Measurements from ENCODE around the gene RNF208.
"Not testable (repeated sequence)": the region's sequence is repeated elsewhere in the genome, so short reads cannot be mapped to it uniquely, and the experiment has no call there.

RNF208 gene

DNA sequence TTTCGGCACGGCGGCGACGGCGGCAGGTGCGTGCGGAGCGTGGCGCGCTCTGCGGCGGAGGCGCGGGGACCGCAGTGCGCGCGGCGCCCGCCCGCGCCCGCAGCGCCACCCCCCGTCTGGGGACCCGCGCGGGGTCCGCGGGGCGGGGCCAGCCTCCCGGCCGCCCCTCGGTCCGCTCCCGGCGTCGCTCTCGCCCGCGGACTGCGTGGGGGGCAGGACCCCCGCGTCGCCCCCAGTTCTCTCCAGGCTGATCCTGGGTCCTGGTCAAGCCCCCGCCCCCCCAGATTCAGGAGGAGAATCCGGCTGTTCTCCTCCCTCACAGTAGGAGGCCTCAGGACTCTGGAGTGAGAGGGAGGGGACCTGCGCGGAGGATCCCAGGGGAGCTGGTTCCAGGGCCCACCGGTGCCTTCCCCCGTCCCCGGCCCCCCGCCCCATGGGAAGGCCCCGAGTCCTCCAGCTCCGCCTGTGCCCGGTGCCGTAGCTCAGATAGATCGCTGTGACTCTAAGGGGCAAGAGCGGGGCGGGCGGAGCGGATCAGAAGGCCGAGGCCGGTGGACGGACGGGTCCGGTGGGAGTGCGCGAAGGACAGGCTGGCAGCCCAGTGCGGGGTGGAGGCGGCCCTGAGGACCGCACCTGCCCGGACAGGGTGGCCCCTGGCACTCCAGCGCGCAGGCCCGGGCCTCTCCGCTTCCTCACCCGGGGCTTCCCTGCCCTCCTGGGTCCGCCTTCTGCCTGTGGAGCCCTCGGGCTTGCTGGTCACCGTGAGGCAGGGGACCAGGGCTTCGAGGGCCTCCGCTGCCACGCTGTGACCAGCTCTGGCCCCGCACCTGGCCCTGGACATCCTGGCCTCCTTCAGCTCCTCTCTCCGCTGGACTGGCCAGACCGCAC lies at the start of gene RNF208:
TSS of gene RNF208 (minus strand) at position 51 of the 888 bp plus-strand sequence. CDS start 1,028 bp downstream, outside the sequence.
- Mint-ChIP-seq H3K36me3 (peaks cover 7% of the 10 kb centered on the region), H3K4me1 (peaks cover 11% of the 10 kb centered on the region), H3K4me3 (peak within 1 kb of the TSS; percentile 74), H3K27ac (peak within 1 kb of the TSS; percentile 79), H3K9me3 (no peaks in the 10 kb centered on the region)
- ATAC-seq, result no peak
- DNase-seq (ENCODE audit: low spot score in 2 of 2), result peak in 1 of 2 donors; percentile 57

DNA sequence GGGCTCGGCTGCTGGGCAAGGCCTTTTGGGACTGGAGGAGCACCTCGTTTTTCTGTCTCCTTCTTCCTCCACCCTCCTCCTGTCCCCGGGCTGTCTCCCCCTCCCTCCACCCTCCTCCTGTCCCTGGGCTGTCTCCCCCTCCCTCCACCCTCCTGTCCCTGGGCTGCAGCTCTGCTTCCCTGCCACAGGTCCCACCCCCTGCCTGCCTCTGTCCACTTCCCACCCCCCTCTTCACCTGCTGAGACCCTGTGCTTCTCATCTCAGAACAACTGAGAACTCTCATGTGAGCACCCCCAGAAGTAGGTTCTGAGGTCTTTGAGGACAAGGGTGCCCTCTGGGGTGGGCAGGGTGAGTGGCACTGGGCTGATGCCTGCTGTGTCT lies 49.6 kb upstream of the RNF208 start:
- Mint-ChIP-seq H3K27ac (peak overlapping the region; percentile 37), H3K4me1 (peaks cover 42% of the 10 kb centered on the region), H3K36me3 (peaks cover 54% of the 10 kb centered on the region), H3K4me3 (no peak overlapping the region), H3K9me3 (no peaks in the 10 kb centered on the region)
- ATAC-seq, result no peak
- DNase-seq (ENCODE audit: low spot score in 2 of 2), result no peak

DNA sequence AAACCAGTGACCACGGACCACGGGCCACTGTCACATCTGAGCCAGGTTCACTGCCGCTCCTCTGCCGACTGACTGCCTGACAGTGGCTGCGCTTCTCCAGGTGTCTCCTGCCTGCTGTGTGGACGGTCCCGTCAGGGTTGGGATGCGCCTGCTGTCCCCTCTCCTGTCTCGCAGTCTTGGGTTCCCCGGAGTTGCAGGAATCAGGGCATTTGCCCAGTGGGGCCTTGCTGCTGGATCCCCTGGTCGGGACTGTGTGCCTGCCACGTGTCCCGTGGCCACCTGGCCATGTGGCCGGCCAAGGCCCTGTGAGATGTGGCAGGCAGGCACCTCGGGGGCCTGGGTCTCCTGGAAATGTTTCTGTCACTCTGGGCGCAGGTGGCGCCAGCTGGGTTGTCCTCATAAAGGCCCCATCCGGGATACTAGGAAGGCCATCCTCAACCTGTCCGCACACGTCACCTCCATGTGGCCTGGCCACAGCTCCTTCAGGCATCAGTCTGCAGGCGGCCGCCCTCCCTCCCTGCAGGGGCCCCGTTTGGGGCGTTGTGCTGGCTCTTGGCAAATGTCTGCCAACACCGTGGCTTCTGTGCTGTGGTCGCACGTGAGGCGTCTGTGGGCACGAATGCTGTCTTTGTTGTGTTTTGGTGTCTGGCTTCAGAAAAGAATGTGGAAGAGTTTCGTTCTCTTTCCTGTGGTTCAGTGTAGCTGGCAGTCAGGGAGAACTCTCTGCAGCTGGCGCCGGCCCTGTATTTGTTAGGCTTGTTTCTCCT lies 49.1 kb upstream of the RNF208 start:
- DNase-seq (ENCODE audit: low spot score in 2 of 2), result no peak

GRCh38 chr9:137269231-137269772 lies 47.3 kb upstream of the RNF208 start:
- peaks cover 71% of the 10 kb centered on the region for H3K36me3 Mint-ChIP-seq
- H3K4me3 Mint-ChIP-seq, result no peak overlapping the region
- H3K9me3 Mint-ChIP-seq, result no peaks in the 10 kb centered on the region
- peaks cover 26% of the 10 kb centered on the region for H3K4me1 Mint-ChIP-seq
- DNase-seq (ENCODE audit: low spot score in 2 of 2) (no peak), ATAC-seq (no peak)
- H3K27ac Mint-ChIP-seq, result peak overlapping the region; percentile 54

More for the DNA sequence above, 49.1 kb upstream of the RNF208 start:
- Mint-ChIP-seq H3K9me3 (no peaks in the 10 kb centered on the region), H3K4me1 (peaks cover 41% of the 10 kb centered on the region), H3K27ac (peak overlapping the region; percentile 37), H3K36me3 (peaks cover 59% of the 10 kb centered on the region), H3K4me3 (no peak overlapping the region)
- no peak for ATAC-seq

DNA sequence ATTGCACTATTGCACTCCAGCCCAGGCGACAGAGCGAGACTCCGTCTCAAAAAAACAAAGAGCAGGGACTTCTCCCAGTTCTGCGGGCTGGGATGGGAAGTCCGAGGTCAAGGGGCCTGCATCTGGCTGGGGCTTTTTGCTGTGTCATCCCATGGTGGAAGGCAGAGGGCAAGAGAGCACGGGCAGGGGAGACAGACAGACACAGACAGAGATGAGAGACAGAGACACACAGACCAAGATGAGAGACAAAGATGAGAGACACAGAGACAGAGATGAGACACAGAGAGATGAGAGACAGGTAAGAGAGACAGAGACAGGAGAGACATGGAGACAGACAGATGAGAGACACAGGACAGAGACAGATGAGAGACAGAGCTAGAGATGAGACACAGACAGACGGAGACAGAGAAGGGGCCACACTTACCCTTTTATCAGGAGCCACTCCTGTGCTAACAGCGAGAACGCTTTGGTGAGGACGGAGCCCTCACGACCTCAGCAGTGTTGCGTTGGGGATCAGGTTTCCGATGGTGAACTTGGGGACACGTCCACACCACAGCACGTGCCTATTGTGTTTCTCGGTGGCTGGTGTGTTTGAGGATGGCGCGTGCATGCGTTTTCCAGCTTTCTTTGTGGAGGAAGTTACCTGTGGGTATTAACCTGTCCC lies 46.6 kb upstream of the RNF208 start:
- ATAC-seq, result no peak
- DNase-seq (ENCODE audit: low spot score in 2 of 2), result no peak
- no peak overlapping the region for H3K4me3 Mint-ChIP-seq

DNA sequence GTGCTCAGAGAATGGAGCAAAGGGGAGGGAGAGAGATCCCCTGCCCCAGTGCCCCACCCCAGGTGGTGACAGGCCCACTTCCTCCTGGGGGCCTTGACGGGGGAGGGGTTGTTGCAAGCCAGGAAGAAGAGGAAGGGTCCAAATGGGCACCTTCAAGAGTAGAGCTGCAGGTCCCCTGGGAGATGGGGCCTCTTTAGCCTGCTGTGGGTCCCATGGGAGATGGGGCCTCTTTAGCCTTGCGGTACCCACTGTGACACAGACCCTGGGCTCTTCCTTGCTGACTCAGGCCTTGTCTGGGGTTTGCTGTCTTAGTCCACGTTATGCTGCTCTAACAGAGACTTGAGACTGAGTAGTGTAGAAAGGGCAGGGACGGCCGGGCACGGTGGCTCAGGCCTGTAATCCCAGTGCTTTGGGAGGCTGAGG lies 45.9 kb upstream of the RNF208 start:
- DNase-seq (ENCODE audit: low spot score in 2 of 2) (no peak), ATAC-seq (no peak)
- no peak overlapping the region for H3K27ac Mint-ChIP-seq
- no peak overlapping the region for H3K4me3 Mint-ChIP-seq
- H3K36me3 Mint-ChIP-seq, result peaks cover 78% of the 10 kb centered on the region
- H3K9me3 Mint-ChIP-seq, result no peaks in the 10 kb centered on the region
- H3K4me1 Mint-ChIP-seq, result peaks cover 23% of the 10 kb centered on the region

More for the DNA sequence above, 46.6 kb upstream of the RNF208 start:
- H3K27ac Mint-ChIP-seq, result peak overlapping the region; percentile 16
- H3K4me1 Mint-ChIP-seq, result peaks cover 23% of the 10 kb centered on the region
- peaks cover 77% of the 10 kb centered on the region for H3K36me3 Mint-ChIP-seq
- H3K9me3 Mint-ChIP-seq, result no peaks in the 10 kb centered on the region

DNA sequence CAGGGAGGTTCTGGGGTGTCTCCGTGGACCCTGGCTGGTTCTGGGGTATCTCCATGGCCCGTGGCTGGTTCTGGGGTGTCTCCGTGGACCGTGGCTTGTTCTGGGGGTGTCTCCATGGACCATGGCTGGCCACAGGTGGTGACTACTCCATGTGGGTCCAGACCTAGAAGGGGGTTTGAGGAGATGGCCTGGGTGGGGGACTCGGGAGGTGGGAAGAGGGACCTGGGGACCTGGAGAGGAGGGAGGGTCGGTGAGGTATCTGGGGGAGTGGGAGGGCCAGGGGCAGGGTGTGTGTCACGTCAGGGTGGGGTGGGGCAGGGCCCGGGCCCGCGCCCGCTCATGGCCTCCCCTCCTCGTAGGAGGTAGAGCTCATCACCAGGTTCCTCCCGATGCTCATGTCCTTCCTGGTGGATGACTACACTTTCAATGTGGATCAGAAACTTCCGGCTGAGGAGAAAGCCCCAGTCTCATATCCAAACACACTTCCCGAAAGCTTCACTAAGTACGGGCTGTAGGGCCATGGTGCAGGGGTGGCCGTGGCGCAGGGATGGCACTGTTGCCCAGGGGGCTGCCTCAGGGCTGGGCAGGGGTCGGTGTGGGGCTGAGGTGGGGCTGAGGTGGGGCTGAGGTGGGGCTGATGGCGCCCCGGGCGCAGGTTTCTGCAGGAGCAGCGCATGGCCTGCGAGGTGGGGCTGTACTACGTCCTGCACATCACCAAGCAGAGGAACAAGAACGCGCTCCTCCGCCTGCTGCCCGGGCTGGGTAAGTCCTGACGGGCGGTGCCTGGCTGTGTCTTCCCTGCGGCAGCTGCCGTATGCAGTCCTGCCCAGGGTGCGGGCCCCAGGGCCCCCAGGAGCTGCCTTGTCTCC lies 44.8 kb upstream of the RNF208 start:
- H3K27ac Mint-ChIP-seq, result no peak overlapping the region
- no peak overlapping the region for H3K4me3 Mint-ChIP-seq
- ATAC-seq, result no peak
- H3K4me1 Mint-ChIP-seq, result peaks cover 25% of the 10 kb centered on the region
- H3K9me3 Mint-ChIP-seq, result no peaks in the 10 kb centered on the region
- DNase-seq (ENCODE audit: low spot score in 2 of 2), result no peak
- peaks cover 81% of the 10 kb centered on the region for H3K36me3 Mint-ChIP-seq

DNA sequence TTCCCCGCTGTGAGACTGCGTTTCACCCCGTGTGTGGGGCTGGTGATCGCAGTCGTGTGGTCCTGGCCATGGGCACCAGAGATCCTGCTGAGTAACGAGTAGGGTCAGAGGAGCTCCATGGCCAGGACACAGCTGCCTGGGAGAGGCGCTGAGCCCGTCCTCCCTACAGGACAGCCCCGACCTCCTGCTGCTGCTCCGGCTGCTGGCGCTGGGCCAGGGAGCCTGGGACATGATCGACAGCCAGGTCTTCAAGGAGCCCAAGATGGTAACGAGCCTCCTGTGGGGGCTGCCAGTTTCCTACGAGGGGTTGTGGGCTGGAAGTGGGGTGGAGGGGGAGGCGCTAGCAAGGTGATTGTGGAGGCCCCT lies 44.1 kb upstream of the RNF208 start:
- no peak overlapping the region for H3K4me3 Mint-ChIP-seq
- no peak for DNase-seq (ENCODE audit: low spot score in 2 of 2)
- H3K4me1 Mint-ChIP-seq, result peaks cover 24% of the 10 kb centered on the region
- H3K9me3 Mint-ChIP-seq, result no peaks in the 10 kb centered on the region
- no peak overlapping the region for H3K27ac Mint-ChIP-seq
- peaks cover 84% of the 10 kb centered on the region for H3K36me3 Mint-ChIP-seq
- ATAC-seq, result no peak

DNA sequence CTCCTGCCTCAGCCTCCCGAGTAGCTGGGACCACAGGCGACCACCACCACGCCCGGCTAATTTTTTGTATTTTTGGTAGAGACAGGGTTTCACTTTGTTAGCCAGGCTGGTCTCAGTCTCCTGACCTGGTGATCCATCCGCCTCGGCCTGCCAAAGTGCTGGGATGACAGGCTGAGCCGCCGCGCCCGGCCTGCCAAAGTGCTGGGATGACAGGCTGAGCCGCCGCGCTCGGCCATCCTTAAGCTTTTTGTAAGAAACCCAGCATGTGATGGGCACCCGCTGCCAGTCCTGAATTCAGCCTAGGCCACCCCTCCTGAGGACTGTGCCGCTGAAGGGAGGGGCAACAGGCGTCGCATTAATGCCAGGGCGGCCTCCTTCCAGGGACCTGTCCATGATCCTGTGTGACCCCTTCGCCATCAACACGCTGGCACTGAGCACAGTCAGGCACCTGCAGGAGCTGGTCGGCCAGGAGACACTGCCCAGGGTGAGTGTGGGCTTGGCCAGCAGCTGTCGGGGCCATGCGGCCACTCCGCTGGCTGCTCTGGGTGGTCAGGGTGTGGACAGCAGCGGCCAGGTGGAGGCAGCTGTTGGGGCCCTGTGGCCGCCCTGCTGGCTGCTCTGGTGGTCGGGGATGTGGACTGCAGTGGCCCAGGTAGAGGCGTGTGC lies 43.6 kb upstream of the RNF208 start:
- peak; percentile 22 for ATAC-seq
- Mint-ChIP-seq H3K4me3 (no peak overlapping the region), H3K36me3 (peaks cover 84% of the 10 kb centered on the region), H3K27ac (no peak overlapping the region), H3K4me1 (peaks cover 21% of the 10 kb centered on the region), H3K9me3 (no peaks in the 10 kb centered on the region)
- DNase-seq (ENCODE audit: low spot score in 2 of 2), result no peak

- ATAC-seq (no peak), DNase-seq (ENCODE audit: low spot score in 2 of 2) (no peak)
- no peak overlapping the region for H3K4me3 Mint-ChIP-seq
- H3K9me3 Mint-ChIP-seq, result no peaks in the 10 kb centered on the region
- H3K27ac Mint-ChIP-seq, result no peak overlapping the region
- peaks cover 13% of the 10 kb centered on the region for H3K4me1 Mint-ChIP-seq
- H3K36me3 Mint-ChIP-seq, result peaks cover 84% of the 10 kb centered on the region
Measured at GRCh38 chr9:137264067-137264466, 42.0 kb upstream of the RNF208 start.

- no peak for DNase-seq (ENCODE audit: low spot score in 2 of 2)
- Mint-ChIP-seq H3K4me1 (peaks cover 8% of the 10 kb centered on the region), H3K9me3 (no peaks in the 10 kb centered on the region), H3K27ac (peak overlapping the region; percentile 60), H3K36me3 (peaks cover 84% of the 10 kb centered on the region), H3K4me3 (no peak overlapping the region)
- no peak for ATAC-seq
Measured at GRCh38 chr9:137263506-137263905, 41.5 kb upstream of the RNF208 start.

- Mint-ChIP-seq H3K9me3 (no peaks in the 10 kb centered on the region), H3K4me1 (peaks cover 5% of the 10 kb centered on the region), H3K27ac (no peak overlapping the region), H3K4me3 (no peak overlapping the region), H3K36me3 (peaks cover 84% of the 10 kb centered on the region)
- ATAC-seq, result no peak
- no peak for DNase-seq (ENCODE audit: low spot score in 2 of 2)
Measured at GRCh38 chr9:137262909-137263285, 40.9 kb upstream of the RNF208 start.

DNA sequence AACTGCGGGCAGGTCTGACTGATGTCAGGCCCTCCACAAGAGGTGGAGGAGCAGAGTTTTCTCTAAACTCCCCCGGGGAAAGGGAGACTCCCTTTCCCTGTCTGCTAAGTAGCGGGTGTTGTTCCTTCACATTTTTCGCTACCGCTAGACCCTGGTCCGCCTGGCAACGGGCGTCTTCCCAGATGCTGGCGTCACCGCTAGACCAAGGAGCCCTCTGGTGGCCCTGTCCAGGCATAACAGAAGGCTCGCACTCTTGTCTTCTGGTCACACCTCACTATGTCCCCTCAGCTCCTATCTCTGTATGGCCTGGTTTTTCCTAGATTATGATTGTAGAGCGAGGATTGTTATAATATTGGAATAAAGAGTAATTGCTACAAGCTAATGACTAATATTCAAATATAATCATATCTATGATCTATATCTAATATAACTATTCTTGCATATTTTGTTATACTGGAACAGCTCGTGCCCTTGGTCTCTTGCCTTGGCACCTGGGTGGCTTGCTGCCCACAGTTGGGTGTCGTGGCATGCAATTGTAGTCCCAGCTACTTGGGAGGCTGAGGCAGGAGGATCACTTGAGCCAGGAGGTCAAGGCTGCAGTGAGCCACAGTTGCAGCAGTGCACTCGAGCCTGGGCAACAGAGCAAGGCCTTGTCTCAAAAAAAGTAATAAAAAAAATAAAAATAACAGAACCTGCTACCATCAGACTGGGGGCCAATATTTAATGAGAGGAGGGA lies 40.3 kb upstream of the RNF208 start:
- not testable (repeated sequence) for H3K27ac Mint-ChIP-seq; DNase-seq (ENCODE audit: low spot score in 2 of 2)

More for the DNA sequence above, 40.3 kb upstream of the RNF208 start:
- not testable (repeated sequence) for ATAC-seq, H3K9me3 Mint-ChIP-seq, H3K4me3 Mint-ChIP-seq, H3K4me1 Mint-ChIP-seq
- H3K36me3 Mint-ChIP-seq, result peaks cover 84% of the 10 kb centered on the region

Measured in stimulated activated effector memory CD8-positive, alpha-beta T cell treated with anti-CD3 and anti-CD28 coated beads, Interleukin-12 subunit alpha, Interleukin-12 subunit beta, amount 100 ng/mL, for 72 hours (primary cell).